ENCODE results near the gene HOTAIR.

The HOTAIR gene

GRCh38 chr12:53916788-53917655 lies 57.7 kb downstream of the HOTAIR start:
- Histone ChIP-seq H3K4me3 (ENCODE audit: low read depth in 1 of 5, low read length in 5 of 5) (no peak overlapping the region), H3K36me3 (ENCODE audit: control insufficient read depth in 5 of 5, insufficient read depth in 5 of 5, low read length in 5 of 5) (no peaks in the 10 kb centered on the region), H3K4me1 (ENCODE audit: control insufficient read depth in 5 of 5, insufficient read depth in 5 of 5, low read length in 5 of 5) (no peaks in the 10 kb centered on the region), H3K9ac (ENCODE audit: low read length in 5 of 5) (no peak overlapping the region), H3K27ac (ENCODE audit: low read depth, low read length) (no peak overlapping the region), H3K27me3 (ENCODE audit: control insufficient read depth in 5 of 5, insufficient read depth in 4 of 5, low read length in 5 of 5) (peaks cover 16 to 34% (median 19%) of the 10 kb centered on the region in 5 donors), H3K9me3 (ENCODE audit: control insufficient read depth in 5 of 5, low read length in 5 of 5) (no peaks in the 10 kb centered on the region)
